Panc1 (cell line): ENCODE results near the gene SARS2.

Experiments
- POLR2AphosphoS5 ChIP-seq: IDR thresholded peaks from 2 replicates; pipeline ENCODE4 v1.6.1; 2012; ENCODE audit warnings: mild to moderate bottlenecking, low read depth, low read length, moderate library complexity
- REST ChIP-seq, 2 experiments: IDR thresholded peaks; 2 replicates each; pipeline ENCODE4 v1.6.1; 2011 to 2012; ENCODE audit warnings: low read depth in 2 of 2, control low read depth in 1 of 2, low read length in 1 of 2, mild to moderate bottlenecking in 1 of 2, moderate library complexity in 1 of 2; ENCODE audit not compliant: insufficient read depth in 1 of 2
- SIN3A ChIP-seq: IDR thresholded peaks from 2 replicates; pipeline ENCODE4 v1.6.1; 2012; ENCODE audit warnings: low read depth, mild to moderate bottlenecking, low read length, moderate library complexity, borderline replicate concordance; ENCODE audit not compliant: insufficient read depth
- TF ChIP-seq, protein P1 (sequence below): fragments of 450-650 bp; IDR thresholded peaks from 2 replicates; pipeline ENCODE4 v1.5.1; 2017; ENCODE audit warnings: mild to moderate bottlenecking

GRCh38 chr19:38888876-38889275 is 41.7 kb downstream of the SARS2 start:
- TF ChIP-seq, protein P1, sequence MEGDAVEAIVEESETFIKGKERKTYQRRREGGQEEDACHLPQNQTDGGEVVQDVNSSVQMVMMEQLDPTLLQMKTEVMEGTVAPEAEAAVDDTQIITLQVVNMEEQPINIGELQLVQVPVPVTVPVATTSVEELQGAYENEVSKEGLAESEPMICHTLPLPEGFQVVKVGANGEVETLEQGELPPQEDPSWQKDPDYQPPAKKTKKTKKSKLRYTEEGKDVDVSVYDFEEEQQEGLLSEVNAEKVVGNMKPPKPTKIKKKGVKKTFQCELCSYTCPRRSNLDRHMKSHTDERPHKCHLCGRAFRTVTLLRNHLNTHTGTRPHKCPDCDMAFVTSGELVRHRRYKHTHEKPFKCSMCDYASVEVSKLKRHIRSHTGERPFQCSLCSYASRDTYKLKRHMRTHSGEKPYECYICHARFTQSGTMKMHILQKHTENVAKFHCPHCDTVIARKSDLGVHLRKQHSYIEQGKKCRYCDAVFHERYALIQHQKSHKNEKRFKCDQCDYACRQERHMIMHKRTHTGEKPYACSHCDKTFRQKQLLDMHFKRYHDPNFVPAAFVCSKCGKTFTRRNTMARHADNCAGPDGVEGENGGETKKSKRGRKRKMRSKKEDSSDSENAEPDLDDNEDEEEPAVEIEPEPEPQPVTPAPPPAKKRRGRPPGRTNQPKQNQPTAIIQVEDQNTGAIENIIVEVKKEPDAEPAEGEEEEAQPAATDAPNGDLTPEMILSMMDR, result no peak
- TF ChIP-seq POLR2AphosphoS5, result no peak
- no peak for TF ChIP-seq SIN3A
- no peak for TF ChIP-seq REST (IDR thresholded peaks at IDR 0.05; ENCODE audit: insufficient read depth in 1 of 2, low read depth in 2 of 2, low read length in 1 of 2)
